Lower lobe of right lung (tissue), 2 donors: Measurements from ENCODE around the gene HOXB9. TPM values are rescaled to one million over a fixed set of nuclear protein-coding genes. Genes with fewer than 3 reads are reported as not detected.
A peak's percentile ranks its signal among the peaks of the same experiment; 100 is the strongest.

Experiments used
- ATAC-seq, 2 donors: fragments of 200-7000 bp; cut with Tn5 transposase; one replicate each; pipeline ENCODE4 v1.9.1; 2020 to 2022; ENCODE audit warnings: mild to moderate bottlenecking in 2 of 2, moderate library complexity in 2 of 2
- DNase-seq: peaks from one replicate; pipeline ENCODE4 v3.0.0-alpha.2; 2020
- H3K27ac ChIP-seq: fragments of 200-600 bp; one replicate; pipeline ENCODE4 v1.8.0; 2022
- H3K27me3 ChIP-seq: fragments of 200-600 bp; one replicate; pipeline ENCODE4 v1.8.0; 2022; ENCODE audit warnings: low read depth
- H3K36me3 ChIP-seq: fragments of 200-600 bp; one replicate; pipeline ENCODE4 v1.8.0; 2022; ENCODE audit warnings: mild to moderate bottlenecking
- H3K4me1 ChIP-seq: fragments of 200-600 bp; one replicate; pipeline ENCODE4 v1.8.0; 2022
- H3K4me3 ChIP-seq: fragments of 200-600 bp; one replicate; pipeline ENCODE4 v1.8.0; 2022; ENCODE audit warnings: mild to moderate bottlenecking
- H3K9me3 ChIP-seq: fragments of 200-600 bp; one replicate; pipeline ENCODE4 v1.8.0; 2022
- intact Hi-C: fragments of 100-400 bp; cut with DNase I; formaldehyde crosslinking; loops from one replicate; pipeline ENCODE4 v1.11.0; 2022
- total RNA-seq: library from RNA; stranded (reverse); fragmentation: NEBNext Ultra II Directional; extraction: Animal tissue kit (Norgen Biotek cat#: 25700); gene quantifications from one replicate; pipeline ENCODE4 v1.2.1, GENCODE V29; 2021
- TF ChIP-seq, protein P1 (sequence below): fragments of 200-600 bp; IDR thresholded peaks from one replicate; pipeline ENCODE4 v1.8.0; 2022; ENCODE audit warnings: antibody characterized with exemption, mild to moderate bottlenecking
- donor health status: DM: no; HTN: yes; CAD: no; lungs with severe emphysema.

Gene HOXB9
- total RNA-seq, 1 donor from 2014 or later, result not detected

GRCh38 chr17:48612456-48612853, 13.7 kb downstream of the HOXB9 start:
- no peak for DNase-seq
- Histone ChIP-seq H3K27ac (no peak overlapping the region), H3K4me3 (peak overlapping the region; percentile 64), H3K9me3 (no peaks in the 10 kb centered on the region), H3K4me1 (peaks cover 38% of the 10 kb centered on the region), H3K36me3 (no peaks in the 10 kb centered on the region), H3K27me3 (peaks cover 98% of the 10 kb centered on the region)
- intact Hi-C loops, result no loop called here
- no peak for ATAC-seq
- TF ChIP-seq, protein P1, sequence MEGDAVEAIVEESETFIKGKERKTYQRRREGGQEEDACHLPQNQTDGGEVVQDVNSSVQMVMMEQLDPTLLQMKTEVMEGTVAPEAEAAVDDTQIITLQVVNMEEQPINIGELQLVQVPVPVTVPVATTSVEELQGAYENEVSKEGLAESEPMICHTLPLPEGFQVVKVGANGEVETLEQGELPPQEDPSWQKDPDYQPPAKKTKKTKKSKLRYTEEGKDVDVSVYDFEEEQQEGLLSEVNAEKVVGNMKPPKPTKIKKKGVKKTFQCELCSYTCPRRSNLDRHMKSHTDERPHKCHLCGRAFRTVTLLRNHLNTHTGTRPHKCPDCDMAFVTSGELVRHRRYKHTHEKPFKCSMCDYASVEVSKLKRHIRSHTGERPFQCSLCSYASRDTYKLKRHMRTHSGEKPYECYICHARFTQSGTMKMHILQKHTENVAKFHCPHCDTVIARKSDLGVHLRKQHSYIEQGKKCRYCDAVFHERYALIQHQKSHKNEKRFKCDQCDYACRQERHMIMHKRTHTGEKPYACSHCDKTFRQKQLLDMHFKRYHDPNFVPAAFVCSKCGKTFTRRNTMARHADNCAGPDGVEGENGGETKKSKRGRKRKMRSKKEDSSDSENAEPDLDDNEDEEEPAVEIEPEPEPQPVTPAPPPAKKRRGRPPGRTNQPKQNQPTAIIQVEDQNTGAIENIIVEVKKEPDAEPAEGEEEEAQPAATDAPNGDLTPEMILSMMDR, result no peak

DNA sequence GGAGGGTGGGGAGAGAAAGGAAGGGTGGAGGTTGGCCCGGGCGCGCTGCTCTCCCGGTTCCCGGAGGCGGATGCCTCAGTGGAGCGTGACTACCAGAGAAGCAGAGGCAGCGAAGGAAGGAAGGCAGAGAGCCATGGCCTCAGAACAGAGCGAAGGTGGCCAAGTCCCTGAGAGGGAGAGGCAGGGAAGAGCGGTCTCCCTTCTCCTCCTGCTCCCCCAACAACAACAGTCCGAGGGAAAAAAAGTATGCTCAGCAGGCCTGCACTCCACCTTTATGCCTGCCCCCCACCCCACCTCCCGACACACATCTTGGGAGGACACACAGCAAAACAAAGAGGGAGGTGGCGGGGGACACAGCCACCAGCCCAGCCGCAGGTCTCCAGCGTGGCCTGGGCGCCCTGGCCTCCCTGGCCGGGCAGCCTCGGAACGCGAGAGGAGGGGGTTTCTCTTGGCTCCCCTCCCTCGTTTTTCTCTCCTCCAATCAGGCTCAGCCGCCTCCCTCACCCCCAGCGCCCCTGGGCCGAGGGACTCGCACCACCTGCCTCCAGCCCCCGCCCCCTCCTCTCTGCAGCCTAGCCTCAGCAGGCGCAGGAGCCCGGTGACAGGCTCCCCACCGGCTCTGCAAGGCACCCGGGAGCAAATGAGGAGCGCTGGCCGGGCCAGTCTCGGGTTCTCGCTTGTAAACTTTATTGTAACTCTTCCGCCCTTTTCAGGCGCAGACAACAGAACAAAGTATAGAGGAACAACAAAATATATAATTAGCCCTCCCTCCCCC, 14.3 kb downstream of the HOXB9 start:
- H3K4me3 ChIP-seq, result peak overlapping the region; percentile 64
- H3K4me1 ChIP-seq, result peaks cover 38% of the 10 kb centered on the region
- ATAC-seq (no peak), DNase-seq (no peak)
- H3K9me3 ChIP-seq, result no peaks in the 10 kb centered on the region
- H3K36me3 ChIP-seq, result no peaks in the 10 kb centered on the region
- intact Hi-C loops, result no loop called here
- no peak overlapping the region for H3K27ac ChIP-seq
- H3K27me3 ChIP-seq, result peaks cover 98% of the 10 kb centered on the region
- TF ChIP-seq, protein P1, result no peak

DNA sequence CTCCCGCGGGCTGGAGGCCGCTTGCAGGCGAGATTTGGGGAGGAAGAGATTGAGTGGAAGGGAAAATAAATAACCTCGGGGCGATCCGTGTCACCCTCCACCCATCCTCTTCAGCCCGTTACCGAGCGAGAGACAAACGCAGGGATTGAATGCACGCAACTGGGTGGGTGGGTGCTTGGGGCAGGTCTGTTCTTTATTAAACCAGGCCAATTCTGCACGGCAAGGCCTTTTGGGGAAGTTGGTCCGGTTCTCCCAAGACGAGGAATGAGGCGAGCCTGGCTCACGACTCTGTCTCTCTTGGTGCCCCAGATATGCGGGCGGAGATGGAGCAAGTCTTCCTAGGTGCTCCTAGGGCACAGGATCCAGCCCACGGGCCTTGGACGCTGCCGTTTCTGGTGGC, 14.9 kb downstream of the HOXB9 start:
- Histone ChIP-seq H3K27ac (peak overlapping the region; percentile 66), H3K36me3 (no peaks in the 10 kb centered on the region), H3K4me3 (peak overlapping the region; percentile 64), H3K9me3 (no peaks in the 10 kb centered on the region), H3K4me1 (peaks cover 38% of the 10 kb centered on the region), H3K27me3 (peaks cover 98% of the 10 kb centered on the region)
- DNase-seq, result no peak
- TF ChIP-seq, protein P1, result no peak
- ATAC-seq, result peak in 1 of 2 donors; percentile 25
- intact Hi-C loops, result no loop called here

DNA sequence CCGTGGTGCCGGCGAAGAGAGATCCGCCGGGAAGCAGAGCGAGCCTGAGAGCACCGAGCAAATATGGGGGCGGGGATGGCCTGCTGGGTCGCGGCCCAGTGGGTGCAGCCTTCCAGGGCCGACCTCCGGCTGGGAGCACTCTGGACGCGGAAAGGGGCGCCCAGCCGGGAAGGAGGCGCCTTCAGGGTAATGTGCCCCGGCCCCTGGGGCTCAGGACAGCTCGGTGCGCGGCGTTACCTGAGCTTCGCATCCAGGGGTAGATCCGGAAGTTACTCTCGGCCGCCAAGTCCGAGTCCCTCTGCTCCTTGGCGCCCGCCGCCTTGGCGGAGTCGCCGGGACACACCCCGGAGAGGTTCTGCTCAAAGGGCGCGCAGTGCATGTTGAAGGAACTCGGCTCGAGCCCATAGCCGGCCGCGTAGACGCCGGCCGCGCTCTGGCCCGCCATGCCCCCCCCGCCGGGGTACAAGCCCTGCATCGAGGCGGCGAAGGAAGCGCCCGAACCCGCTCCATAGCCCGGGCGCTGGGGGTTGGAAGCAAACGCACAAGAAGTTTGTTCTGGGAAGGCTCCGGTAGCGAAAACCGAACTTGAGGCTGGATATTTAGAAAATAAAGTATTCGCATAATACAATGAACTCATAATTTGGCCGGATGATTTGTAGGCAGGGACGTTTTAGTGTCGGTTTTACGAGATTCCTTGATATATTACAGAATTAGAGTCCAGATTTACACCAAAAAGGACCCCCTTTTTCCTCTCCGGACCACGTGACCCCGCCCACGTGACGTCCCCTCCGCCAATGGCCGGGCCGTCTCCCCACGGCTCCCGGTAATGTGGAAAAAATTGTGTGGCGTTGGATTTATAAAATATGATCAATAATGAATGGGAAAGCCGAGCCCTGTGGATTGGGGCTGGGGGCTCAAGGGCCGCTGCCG, 15.6 kb downstream of the HOXB9 start, which contains the start of gene HOXB7:
TSS of gene HOXB7 (minus strand) at position 736 of the 930 bp plus-strand sequence. CDS start at position 637, 99 bp downstream.
- H3K4me1 ChIP-seq, result peaks cover 38% of the 10 kb centered on the region
- intact Hi-C loops, result no loop called here
- H3K9me3 ChIP-seq, result no peaks in the 10 kb centered on the region
- TF ChIP-seq, protein P1, result no peak
- peaks cover 98% of the 10 kb centered on the region for H3K27me3 ChIP-seq
- DNase-seq (peak; percentile 67), ATAC-seq (peak; percentile 56 to 73)
- peak within 1 kb of the TSS; percentile 66 for H3K27ac ChIP-seq
- peak within 1 kb of the TSS; percentile 64 for H3K4me3 ChIP-seq
- no peaks in the 10 kb centered on the region for H3K36me3 ChIP-seq

DNA sequence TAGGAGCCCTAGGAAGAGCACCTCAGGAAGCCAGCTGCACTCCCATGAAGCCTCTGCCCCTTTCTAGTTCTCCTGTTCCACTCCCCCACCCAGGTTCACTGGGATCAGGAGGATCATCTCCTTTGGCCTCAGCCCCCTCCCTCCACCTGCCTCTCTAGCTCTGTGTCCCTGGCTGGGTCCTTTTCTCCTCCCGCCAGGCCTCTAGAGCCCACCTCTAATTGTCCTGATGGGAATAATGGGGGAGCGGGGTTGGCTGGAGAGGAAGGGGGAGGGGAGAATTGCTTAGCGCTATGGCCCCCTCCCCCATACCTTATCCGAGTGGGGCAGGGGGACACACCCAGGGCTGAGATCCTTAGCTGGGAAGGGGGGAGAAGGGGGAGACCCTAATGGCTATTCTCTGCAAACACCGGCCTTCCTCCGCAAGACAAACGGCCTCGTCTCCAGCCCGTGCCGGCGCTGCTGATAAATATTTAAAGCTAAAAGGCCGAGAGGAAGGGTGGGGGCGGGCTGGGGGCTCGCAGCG, 16.3 kb downstream of the HOXB9 start:
- H3K27me3 ChIP-seq, result peaks cover 99% of the 10 kb centered on the region
- intact Hi-C loops, result no loop called here
- TF ChIP-seq, protein P1, result no peak
- no peak for DNase-seq
- no peaks in the 10 kb centered on the region for H3K9me3 ChIP-seq
- no peaks in the 10 kb centered on the region for H3K36me3 ChIP-seq
- no peak for ATAC-seq
- H3K4me1 ChIP-seq, result peaks cover 38% of the 10 kb centered on the region
- H3K4me3 ChIP-seq, result peak overlapping the region; percentile 64
- H3K27ac ChIP-seq, result no peak overlapping the region
